ENCODE results near the gene BCL2L2. TPM values are rescaled to one million over a fixed set of nuclear protein-coding genes. Genes with fewer than 3 reads are reported as not detected.

BCL2L2 gene
- polyA plus RNA-seq, 1 of the 3 experiments (the other 2 are of a cell fraction) = 30.6 TPM

GRCh38 chr14:23355871-23356435, 49.3 kb downstream of the BCL2L2 start:
- H3K9me3 ChIP-seq = no peaks in the 10 kb centered on the region
- H3K36me3 ChIP-seq (replicated peaks in 1 of 2; ENCODE audit: control insufficient read depth in 1 of 2, insufficient read depth in 2 of 2, low read length in 1 of 2) = peaks cover 0 to 2% of the 10 kb centered on the region in 2 experiments
- ChIA-PET CTCF (interaction anchor here (0.9 to 2.3 kb wide), 2 partner anchors 24 to 29 kb away, joined by 3 to 6 read pairs; no protein-coding TSS in a partner anchor), POLR2A (no interaction called here)
- no peaks in the 10 kb centered on the region for H3K27me3 ChIP-seq (ENCODE audit: insufficient read depth)
- H3K79me2 ChIP-seq (ENCODE audit: insufficient read depth) = no peaks in the 10 kb centered on the region
- TF ChIP-seq MEF2A (IDR thresholded peaks at IDR 0.05; ENCODE audit: borderline replicate concordance, low read depth) = no peak
- TF ChIP-seq, protein P1, sequence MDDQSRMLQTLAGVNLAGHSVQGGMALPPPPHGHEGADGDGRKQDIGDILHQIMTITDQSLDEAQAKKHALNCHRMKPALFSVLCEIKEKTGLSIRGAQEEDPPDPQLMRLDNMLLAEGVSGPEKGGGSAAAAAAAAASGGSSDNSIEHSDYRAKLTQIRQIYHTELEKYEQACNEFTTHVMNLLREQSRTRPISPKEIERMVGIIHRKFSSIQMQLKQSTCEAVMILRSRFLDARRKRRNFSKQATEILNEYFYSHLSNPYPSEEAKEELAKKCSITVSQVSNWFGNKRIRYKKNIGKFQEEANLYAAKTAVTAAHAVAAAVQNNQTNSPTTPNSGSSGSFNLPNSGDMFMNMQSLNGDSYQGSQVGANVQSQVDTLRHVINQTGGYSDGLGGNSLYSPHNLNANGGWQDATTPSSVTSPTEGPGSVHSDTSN (IDR thresholded peaks at IDR 0.05) = no peak
- TF ChIP-seq FOXM1 (IDR thresholded peaks at IDR 0.05; ENCODE audit: low read depth) = no peak
- no peak for TF ChIP-seq MXI1 (IDR thresholded peaks at IDR 0.05; ENCODE audit: low read depth, low read length)
- TF ChIP-seq SMC3 (IDR thresholded peaks at IDR 0.05; ENCODE audit: low read depth, low read length) = no peak
- no peak for TF ChIP-seq IRF3 (IDR thresholded peaks at IDR 0.05; ENCODE audit: low read depth, low read length)
- no peak for TF ChIP-seq TEAD4 (IDR thresholded peaks at IDR 0.05; ENCODE audit: borderline replicate concordance, insufficient read depth)
- TF ChIP-seq CHD2 (IDR thresholded peaks at IDR 0.05; ENCODE audit: low read length, partially characterized antibody) = no peak
- TF ChIP-seq RXRA (IDR thresholded peaks at IDR 0.05; ENCODE audit: borderline replicate concordance, low read depth) = no peak
- no peak for TF ChIP-seq RFX5 (IDR thresholded peaks at IDR 0.05; ENCODE audit: low read length)
- no peak for TF ChIP-seq FOSL2 (IDR thresholded peaks at IDR 0.05; ENCODE audit: borderline replicate concordance, low read depth)
- TF ChIP-seq MAX (IDR thresholded peaks at IDR 0.05; ENCODE audit: low read depth) = no peak
- TF ChIP-seq, protein P2, sequence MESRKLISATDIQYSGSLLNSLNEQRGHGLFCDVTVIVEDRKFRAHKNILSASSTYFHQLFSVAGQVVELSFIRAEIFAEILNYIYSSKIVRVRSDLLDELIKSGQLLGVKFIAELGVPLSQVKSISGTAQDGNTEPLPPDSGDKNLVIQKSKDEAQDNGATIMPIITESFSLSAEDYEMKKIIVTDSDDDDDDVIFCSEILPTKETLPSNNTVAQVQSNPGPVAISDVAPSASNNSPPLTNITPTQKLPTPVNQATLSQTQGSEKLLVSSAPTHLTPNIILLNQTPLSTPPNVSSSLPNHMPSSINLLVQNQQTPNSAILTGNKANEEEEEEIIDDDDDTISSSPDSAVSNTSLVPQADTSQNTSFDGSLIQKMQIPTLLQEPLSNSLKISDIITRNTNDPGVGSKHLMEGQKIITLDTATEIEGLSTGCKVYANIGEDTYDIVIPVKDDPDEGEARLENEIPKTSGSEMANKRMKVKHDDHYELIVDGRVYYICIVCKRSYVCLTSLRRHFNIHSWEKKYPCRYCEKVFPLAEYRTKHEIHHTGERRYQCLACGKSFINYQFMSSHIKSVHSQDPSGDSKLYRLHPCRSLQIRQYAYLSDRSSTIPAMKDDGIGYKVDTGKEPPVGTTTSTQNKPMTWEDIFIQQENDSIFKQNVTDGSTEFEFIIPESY (IDR thresholded peaks at IDR 0.05; ENCODE audit: borderline replicate concordance, low read depth) = no peak
- TF ChIP-seq GATA2 (CRISPR knock-in tag; IDR thresholded peaks at IDR 0.05) = no peak
- no peaks in the 10 kb centered on the region for H3K9me2 ChIP-seq
- H2AFZ ChIP-seq (ENCODE audit: low read depth) = no peak overlapping the region
- no peak overlapping the region for H3K4me3 ChIP-seq (ENCODE audit: low read depth in 2 of 2, low read length in 1 of 2)
- WGBS (ENCODE audit: low lambda C conversion rate) = 95% methylated on average over 6 of the region's 6 CpGs
- no peak overlapping the region for H3K4me2 ChIP-seq
- DNase-seq = no peak
- H4K20me1 ChIP-seq (ENCODE audit: insufficient read depth) = no peaks in the 10 kb centered on the region
- H3K9ac ChIP-seq = no peak overlapping the region
- peaks cover 0 to 12% of the 10 kb centered on the region in 2 experiments; a peak in 1 of 4 replicates for H3K4me1 ChIP-seq (ENCODE audit: control insufficient read depth in 1 of 2, insufficient read depth in 2 of 2, low read depth in 1 of 2, low read length in 1 of 2)
- no peak overlapping the region for H3K27ac ChIP-seq (ENCODE audit: low read depth in 2 of 2, low read length in 1 of 2)
- no peaks in the 10 kb centered on the region for H3F3A ChIP-seq (replicated peaks; ENCODE audit: insufficient read depth)
